HG03103 (cell line): ENCODE results near the gene GOLM1.
"Not testable (repeated sequence)": the region's sequence is repeated elsewhere in the genome, so short reads cannot be mapped to it uniquely, and the experiment has no call there.

Experiments used
- ATAC-seq: cut with Tn5 transposase; IDR thresholded peaks from one replicate; pipeline ENCODE4 v1.9.1; 2021; ENCODE audit warnings: low read depth; ENCODE audit not compliant: unreplicated experiment

The GOLM1 gene

DNA sequence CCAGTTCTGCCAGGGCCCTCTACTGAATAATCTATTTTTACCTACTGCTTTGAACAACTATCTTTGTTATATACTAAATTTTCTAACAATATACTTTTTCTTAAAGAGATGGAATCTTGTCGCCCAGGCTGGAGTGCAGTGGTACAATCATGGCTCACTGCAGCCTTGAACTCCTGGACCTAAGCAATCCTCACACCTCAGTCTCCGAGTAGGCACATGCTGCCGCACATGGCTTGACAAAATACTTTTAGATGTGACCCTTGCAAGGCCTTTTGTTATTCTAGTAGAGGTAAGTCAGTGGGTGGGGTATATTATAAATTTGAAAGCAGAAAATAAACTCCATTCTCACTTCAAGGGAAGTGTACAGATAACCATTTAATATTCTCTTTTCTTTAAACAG lies 7.9 kb downstream of the GOLM1 start:
- ATAC-seq, result no peak

DNA sequence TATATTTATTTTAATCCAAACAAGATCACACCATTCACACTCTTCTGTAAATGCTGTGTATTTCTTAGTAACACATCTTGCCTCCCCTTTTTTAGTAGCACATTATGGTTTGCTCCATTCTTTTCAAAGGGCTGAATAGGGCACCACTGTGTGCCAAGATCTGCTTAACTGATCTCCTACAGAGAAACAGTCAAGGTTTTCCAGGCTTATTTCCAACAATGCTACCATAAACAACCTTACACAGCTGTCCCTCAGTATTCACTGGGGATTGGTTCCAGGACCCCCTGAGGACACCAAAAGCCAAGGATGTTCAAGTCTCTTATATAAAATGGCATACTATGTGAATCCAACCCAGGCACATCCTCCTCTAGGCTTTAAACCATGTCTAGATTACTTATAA lies 16.5 kb downstream of the GOLM1 start:
- no peak for ATAC-seq

DNA sequence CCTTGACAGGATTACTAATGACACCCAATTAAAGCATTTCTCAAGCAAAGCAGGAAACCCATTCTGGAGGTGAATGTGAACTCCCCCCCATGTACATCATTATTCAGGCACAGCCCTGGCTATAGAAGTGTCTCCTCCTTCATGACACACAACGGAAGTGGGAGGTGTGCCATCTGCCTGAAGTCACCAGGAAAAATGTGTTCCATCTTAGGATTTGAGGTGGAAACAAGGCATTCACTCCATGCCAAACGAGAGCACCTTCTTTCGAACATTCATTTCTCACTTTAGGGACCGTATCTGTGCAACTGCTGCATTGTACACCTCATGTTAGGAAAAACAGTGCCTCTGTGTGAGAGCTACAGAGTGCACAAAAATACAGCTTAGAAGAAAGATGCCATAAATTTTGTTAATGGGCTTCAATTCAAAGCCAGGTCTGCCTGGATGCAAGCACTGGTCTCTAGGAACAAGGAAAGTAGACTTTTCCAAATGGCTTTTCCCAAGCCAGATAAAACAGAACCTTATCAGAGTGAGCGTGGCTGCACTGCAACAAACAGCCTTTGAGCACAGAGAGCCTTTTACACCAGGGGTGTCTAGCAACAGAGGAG lies 19.4 kb downstream of the GOLM1 start:
- ATAC-seq, result no peak

DNA sequence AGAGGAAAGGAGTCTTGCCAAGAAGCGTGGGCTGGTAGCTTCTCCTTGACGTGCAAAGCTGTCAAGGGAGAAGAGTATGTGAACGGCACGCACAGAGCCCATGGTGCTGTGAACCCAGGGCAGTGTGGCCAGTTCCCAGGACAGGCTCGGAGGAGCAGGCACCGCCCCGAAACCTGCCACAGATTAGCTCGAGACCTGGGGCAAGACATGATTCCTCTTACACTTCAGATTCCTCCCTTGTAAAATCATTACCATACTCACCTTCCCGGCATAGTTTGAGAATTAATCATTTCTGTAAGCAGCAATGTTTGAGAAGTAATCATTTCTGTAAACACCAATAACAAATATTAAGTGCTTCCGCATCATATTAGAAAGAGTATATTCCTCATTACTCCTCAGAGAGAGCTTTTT lies 19.9 kb downstream of the GOLM1 start:
- ATAC-seq, result no peak

DNA sequence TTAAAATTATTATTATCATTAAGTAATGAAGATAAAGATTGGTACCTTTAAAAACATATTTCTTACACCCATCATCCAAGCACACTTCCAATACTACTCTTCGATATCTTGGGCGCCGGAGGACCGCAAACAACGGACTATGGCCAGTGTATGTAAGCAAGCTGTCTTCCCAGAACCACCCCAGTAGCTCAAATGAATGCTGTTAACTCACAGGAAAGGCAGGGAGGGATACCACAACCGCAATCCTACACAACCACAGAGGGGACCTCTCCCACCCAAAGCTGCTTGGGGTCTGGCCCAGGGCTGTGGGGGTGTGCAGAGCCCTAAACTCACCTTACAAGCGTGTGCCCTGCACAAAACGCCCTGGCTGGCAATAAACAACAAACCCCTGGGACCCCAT lies 20.6 kb downstream of the GOLM1 start:
- no peak for ATAC-seq

DNA sequence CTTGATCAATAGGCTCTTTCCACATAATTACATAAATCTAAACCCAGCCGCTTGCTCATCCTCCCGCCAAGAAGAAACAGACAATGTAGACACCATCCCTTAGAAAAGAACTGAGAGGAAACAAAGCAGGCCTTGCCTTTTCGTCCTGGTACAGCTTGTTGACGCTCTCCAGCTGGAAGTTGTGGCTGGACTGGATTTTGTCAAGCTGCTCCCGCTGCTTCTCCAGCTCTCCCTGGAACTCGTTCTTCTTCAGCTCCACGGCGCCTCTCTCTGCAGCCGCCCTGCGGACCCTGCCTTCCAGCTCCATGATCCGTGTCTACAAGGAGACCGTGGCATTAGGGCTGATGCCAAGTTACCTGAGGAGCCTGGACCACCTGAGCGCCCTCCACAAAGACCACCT lies 22.1 kb downstream of the GOLM1 start:
- ATAC-seq, result no peak

DNA sequence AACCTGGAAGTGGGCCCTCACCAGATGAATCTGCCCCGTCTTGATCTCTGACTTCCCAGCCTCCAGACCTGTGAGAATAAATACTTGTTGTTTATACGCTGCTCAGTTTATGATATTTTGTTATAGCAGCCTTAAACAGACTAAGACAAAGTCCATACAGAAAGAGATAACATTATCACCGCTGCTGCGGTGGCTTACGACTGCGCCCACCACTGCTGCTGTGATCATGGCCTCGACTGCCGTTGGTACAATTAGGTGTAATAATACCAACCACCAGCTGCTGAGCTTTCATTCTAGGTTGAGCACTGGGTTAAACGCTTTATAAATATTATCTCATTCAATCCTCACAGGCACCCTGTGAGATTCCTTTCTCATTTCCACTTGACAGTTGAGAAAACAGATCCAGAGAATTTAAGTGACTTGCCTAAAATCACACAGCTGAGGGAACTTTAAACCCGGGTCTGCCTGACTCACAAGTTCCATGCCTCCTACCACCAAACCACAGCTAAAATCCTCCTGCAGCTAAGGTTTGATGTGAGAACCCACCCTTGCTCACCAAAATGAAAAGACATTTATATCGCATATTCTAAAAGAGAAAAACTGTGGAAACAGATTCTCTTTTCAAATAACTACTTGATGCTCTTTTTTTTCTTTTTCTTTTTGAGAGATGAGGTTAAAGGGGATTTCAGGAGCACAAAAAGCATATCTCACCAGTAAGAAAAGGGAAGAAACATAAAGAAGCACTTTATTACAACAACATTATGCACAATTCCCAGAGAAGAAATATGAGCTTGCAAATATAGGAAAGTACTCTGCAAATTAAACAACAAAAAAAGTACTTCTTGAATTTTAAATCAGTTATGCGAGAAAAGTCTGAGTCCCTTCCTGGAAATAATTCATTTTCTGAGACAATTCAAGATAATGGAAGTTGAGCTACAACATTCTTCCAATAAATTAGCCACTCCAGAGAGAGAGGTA lies 23.9 kb downstream of the GOLM1 start:
- ATAC-seq, result no peak

DNA sequence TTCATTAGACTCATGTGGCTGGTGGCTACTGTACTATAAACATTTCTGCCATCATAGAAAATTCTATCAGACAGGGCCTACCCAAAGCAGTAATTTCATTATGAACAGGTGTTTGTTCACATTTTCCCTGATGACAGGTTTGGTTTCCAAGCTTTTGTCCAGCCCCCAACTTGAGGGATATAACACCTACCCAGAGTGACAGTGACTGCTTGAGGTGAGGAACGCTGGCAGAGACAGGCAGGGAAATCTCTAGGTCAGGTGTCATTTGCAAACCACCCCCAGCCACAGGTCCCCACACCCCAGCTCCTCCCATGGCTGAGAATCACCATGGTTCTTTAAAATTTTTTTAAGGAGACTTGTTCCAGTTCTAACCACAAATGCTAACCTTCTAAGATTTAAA lies 25.5 kb downstream of the GOLM1 start:
- ATAC-seq, result no peak

DNA sequence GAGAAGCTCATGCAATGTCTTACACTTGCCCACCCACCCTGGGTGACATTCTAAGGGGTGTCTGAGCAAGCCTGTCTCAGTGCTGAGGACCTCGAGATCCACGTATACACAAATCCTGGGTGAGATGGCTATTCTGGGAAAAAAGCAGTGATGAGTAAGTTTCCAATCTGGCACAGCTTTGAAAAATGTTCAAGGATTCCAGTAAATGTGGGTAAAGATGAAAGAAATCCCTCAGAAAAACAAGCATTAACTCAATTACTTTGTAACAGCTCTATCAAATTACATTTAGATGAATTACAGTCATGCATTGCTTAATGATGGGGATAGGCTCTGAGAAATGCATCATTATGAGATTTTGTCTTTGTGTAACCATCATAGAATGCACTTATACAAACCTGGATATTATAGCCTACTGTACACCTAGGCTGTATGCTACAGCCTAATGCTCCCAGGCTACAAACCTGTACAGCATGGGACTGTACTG lies 26.9 kb downstream of the GOLM1 start:
- ATAC-seq, result no peak

DNA sequence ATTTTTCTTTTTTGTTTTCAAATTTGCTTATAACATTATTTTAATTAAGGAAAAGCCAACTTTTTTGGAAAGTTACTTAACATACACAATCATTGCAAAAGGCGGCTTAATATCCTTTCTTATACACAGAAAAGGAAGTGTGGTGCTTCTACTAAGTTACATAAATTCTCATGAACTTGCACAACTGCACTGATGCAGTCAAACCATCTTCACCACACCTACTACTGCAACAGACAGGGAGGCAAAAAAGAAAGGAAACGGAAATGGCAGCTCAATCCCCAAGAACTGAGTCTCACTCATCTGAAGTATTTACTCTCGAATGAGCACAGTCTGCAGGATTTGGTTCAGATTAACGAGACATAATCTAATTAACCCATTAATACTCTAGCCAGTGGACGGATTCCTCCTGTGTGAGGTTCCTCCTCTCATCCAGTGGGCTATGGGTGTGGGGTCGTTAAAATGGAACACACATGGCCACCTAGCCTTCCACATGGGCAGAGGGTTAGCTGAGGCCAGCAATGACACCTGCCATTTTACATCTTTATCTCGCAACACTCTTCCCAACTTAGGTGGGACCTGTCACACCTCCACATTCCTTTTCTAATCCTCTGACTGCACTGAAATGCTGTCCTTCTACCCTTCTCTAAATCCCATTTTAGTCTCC lies 30.0 kb downstream of the GOLM1 start:
- ATAC-seq, result no peak

DNA sequence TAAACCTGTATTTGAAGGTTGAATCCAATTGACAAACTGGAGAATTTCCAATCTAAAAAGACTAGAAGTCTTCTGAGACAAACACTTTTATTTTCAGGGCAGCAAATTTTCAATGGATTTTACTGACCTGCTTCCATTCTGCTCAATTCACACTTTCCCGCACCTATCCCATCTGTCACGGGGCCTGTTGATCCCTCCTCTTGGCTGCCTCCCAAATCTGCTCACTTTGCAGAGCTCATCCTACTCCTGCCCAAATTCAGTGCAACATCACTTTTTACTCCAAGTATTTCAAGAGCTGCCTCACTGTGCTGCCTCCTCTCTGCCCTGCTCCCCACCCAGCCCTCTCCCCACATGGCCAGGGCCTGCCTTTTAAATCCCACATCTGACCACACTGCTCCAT lies 35.1 kb downstream of the GOLM1 start:
- no peak for ATAC-seq

DNA sequence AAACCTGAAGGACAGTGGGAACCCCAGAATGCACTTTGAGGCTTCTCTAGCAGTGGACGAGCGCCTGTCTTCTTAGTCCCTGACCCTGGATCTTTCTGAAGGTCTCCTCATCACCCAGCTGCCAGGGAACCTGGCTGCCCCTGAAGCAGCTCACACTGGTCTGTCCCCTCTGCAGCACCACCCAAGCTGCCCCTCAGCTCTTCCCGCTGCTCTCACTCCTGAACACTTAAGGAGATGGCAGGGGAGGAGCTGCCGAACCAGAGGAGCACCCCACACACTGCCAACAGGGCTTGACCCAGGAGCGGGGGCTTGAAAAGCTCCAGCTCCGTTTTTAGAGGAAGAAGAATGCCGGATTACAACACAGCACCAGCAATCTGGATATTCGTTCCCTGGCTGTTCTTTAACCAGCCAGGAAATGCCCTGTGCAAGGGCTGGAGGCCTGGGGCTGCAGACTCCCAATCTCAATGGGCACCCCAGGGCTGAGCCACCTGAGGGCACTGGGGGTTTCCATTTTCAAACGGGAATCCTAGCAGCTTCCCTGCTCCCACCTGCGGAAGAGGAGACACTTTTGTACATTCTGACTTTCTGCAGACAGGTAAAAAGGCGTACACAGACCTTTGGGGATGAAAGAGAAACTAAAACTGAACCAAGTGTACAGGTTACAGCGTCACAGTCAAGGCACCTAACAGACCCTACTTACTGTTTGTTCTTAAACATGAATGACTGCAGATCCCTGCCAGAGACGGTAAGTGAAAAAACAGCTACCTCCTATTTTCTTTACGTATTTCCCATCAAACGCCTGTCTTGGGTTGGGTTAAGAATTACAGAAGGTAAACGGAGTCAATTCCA lies 36.3 kb downstream of the GOLM1 start:
- no peak for ATAC-seq

DNA sequence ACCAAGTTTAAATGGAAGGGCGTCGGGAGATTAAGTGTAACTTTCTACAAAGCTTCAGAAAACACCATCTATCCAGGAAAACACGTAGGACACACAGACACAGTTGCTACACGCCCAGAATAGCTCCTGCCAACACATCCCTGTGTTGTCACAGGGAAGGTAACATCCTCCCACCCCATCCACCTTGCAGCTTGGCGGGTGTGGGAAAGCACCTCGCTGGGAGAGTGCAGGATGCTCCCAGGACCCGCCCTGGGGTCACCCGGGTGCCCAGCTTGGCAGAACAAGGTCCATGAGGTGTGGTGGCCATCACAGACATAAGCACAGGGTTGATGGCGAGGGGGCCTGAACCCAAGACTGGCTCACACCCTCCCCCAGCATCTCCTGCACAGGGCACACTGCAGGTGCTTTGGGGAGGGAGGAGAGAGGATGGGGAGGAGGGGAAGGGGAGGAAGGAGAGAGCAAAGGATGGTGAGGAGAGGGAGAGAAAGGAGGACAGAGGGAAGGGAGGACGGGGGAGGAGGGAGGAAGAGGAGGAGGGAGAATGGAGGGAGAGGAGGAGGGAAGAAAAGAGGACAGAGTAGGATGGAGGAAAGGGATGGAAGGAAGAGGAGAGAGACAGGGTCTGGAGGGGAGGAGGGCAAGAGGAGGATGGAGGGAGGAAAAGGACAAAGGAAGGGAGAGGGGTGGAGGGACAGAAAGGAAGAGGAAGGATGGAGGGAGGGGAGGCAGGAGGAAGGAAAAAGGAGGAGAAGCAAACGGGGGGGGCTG lies 37.2 kb downstream of the GOLM1 start:
- no peak for ATAC-seq

DNA sequence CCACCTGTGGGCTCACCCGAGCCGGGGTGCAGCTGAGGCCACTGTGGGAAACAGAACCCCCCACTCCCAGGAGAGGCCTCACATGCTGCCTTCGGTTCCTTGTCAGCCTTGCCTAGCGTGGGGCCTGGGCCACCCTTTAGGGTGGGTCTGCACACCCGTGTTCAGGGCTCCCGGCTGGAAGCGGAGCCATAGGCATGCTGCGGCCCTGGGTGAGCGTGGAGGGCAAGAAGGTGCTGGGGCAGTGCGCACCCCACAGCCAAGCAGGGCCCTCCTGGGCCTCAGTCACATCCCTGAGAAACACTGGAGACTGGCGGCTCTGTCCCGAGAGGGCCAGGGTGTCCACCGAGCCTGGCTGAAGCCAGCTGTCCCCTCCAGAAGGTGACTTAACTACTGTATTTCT lies 41.9 kb downstream of the GOLM1 start:
- no peak for ATAC-seq

DNA sequence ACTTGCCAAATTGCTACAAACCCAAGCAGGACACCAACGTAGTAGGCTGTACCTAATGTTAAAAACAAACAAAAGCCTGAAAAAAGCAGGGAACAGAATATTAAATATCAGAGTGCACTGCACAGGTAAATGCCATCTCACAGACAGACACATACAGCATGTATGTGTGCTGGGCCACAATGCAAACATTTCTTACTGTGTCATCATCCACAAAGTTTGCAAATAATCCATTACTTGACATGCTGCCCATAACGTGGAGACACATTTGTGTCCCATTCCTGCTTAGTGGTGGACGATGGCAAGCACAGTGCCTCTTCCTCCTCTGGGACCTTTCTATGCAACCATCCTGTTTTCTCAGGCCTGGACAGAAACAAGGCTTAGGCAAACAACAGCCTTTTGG lies 44.7 kb downstream of the GOLM1 start:
- no peak for ATAC-seq

DNA sequence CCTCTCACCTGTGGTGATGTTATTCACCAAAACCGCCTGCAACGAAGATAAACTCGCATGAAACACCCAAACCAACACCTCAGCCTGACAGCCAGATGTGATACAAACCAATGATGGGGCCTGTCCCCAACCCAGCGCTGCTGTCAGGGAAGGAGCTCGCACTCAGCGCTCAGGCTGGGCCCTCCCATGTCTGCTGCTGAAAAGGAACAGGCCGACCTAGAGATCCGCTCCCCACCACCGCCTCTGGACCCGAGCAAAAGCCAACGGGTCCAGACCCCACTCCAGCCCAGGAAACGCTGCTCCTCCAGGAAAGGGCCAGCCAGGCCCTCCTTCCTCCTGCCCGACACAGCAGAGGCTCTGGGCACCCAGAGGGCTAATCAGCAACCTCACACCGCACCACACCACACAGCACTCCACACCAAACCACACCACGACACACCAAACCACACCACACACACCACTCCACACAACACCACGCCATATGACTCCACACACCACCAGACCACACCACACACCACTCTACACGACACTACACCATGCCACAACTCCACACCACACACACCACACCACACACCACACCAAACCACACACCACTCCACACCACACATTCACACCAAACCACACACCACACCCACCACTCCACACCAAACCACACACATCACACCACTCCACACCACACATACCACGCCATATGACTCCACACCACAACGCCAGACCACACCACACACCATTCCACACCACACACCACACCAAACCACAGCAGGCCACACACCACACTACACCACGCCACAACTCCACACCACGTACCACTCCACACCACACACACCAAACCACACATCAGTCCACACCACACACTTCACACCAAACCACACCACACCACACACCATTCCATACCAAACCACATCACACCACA lies 46.5 kb downstream of the GOLM1 start:
- ATAC-seq, result no peak

DNA sequence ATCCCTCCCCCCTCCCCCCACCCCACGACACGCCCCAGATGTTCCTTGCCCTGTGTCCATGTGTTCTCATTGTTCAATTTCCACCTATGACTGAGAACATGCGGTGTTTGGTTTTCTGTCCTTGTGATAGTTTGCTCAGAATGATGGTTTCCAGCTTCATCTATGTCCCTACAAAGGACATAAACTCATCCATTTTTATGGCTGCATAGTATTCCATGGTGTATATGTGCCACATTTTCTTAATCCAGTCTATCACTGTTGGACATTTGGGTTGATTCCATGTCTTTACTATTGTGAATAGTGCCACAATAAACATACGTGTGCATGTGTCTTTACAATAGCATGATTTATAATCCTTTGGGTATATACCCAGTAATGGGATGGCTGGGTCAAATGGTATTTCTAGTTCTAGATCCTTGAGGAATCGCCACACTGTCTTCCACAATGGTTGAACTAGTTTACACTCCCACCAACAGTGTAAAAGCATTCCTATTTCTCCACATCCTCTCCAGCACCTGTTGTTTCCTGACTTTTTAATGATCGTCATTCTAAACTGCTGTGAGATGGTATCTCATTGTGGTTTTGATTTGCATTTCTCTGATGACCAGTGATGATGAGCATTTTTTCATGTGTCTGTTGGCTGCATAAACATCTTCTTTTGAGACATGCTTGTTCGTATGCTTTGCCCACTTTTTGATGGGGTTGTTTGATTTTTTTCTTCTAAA lies 51.2 kb downstream of the GOLM1 start:
- not testable (repeated sequence) for ATAC-seq

DNA sequence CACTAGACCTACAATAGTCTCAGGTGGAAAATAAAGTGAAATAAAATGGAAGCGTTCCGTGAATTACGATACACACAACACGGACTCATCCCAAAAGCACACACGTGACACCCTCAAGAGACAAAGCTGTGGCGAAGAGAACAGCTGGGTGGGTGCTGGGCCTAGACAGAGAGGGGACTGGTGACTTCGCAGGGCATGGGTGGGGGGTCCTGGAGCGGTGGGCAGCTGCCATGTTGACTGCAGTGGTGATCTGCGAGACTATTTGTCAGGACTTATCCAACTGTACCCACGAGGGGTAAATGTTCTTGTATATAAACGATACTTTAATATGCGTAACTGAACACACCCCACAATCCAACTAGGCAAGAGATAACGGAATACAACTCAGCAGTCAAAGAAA lies 52.0 kb downstream of the GOLM1 start:
- ATAC-seq, result no peak
